H9 (cell line): ENCODE data around the gene UST. TPM values are rescaled to one million over a fixed set of nuclear protein-coding genes. Genes with fewer than 3 reads are reported as not detected.

Experiments used
- DNase-seq: peaks from one replicate; pipeline ENCODE4 v3.0.0-alpha.2; 2017
- H2AFZ ChIP-seq: one replicate; pipeline ENCODE4 v1.6.1; 2013; ENCODE audit warnings: mild to moderate bottlenecking, low read length, control low read depth, moderate library complexity
- H2AK5ac ChIP-seq: 2 replicates; pipeline ENCODE4 v1.6.1; 2013; ENCODE audit warnings: low read length, control low read depth, mixed read lengths; ENCODE audit not compliant: insufficient read length
- H2BK120ac ChIP-seq: one replicate; pipeline ENCODE4 v1.6.1; 2013; ENCODE audit warnings: low read depth, mild to moderate bottlenecking, low read length, control low read depth, inconsistent platforms; ENCODE audit not compliant: poor library complexity, severe bottlenecking
- H2BK12ac ChIP-seq: 2 replicates; pipeline ENCODE4 v1.6.1; 2013; ENCODE audit warnings: low read length, control low read depth, mixed read lengths, low read depth; ENCODE audit not compliant: insufficient read length
- H2BK15ac ChIP-seq: 2 replicates; pipeline ENCODE4 v1.6.1; 2013; ENCODE audit warnings: low read depth, low read length, control low read depth
- H2BK20ac ChIP-seq: one replicate; pipeline ENCODE4 v1.6.1; 2013; ENCODE audit warnings: low read depth, mild to moderate bottlenecking, low read length, control low read depth, inconsistent platforms; ENCODE audit not compliant: poor library complexity, severe bottlenecking
- H2BK5ac ChIP-seq: 2 replicates; pipeline ENCODE4 v1.6.1; 2013; ENCODE audit warnings: low read length, control low read depth, mixed read lengths; ENCODE audit not compliant: insufficient read length
- H3K14ac ChIP-seq: 2 replicates; pipeline ENCODE4 v1.6.1; 2013; ENCODE audit warnings: low read length, control low read depth; ENCODE audit not compliant: insufficient read depth
- H3K18ac ChIP-seq: 2 replicates; pipeline ENCODE4 v1.6.1; 2013; ENCODE audit warnings: low read depth, mild to moderate bottlenecking, mixed read lengths, low read length, control low read depth; ENCODE audit not compliant: insufficient read length
- H3K23ac ChIP-seq: 2 replicates; pipeline ENCODE4 v1.6.1; 2013; ENCODE audit warnings: low read length, control low read depth, mixed read lengths, low read depth; ENCODE audit not compliant: insufficient read length
- H3K23me2 ChIP-seq: 2 replicates; pipeline ENCODE4 v1.6.1; 2013; ENCODE audit warnings: low read depth, mild to moderate bottlenecking, mixed read lengths, low read length, control low read depth; ENCODE audit not compliant: insufficient read length, poor library complexity, severe bottlenecking
- H3K27ac ChIP-seq: 2 replicates; pipeline ENCODE4 v1.5.1; 2013; ENCODE audit warnings: low read length, control low read depth, mixed read lengths, low read depth; ENCODE audit not compliant: insufficient read length
- H3K27me3 ChIP-seq: 2 replicates; pipeline ENCODE4 v1.6.1; 2013; ENCODE audit warnings: low read length, control low read depth, inconsistent platforms; ENCODE audit not compliant: insufficient read depth
- H3K4ac ChIP-seq: 2 replicates; pipeline ENCODE4 v1.6.1; 2013; ENCODE audit warnings: low read depth, mild to moderate bottlenecking, control low read depth, inconsistent platforms, low read length, moderate library complexity
- H3K4me1 ChIP-seq: 2 replicates; pipeline ENCODE4 v1.6.1; 2013; ENCODE audit warnings: low read length, control low read depth, inconsistent platforms; ENCODE audit not compliant: insufficient read depth
- H3K4me2 ChIP-seq: 2 replicates; pipeline ENCODE4 v1.6.1; 2013; ENCODE audit warnings: low read length, control low read depth, mixed read lengths; ENCODE audit not compliant: insufficient read length, insufficient read depth
- H3K56ac ChIP-seq: 2 replicates; pipeline ENCODE4 v1.6.1; 2013; ENCODE audit warnings: low read depth, mild to moderate bottlenecking, mixed read lengths, low read length, control low read depth; ENCODE audit not compliant: insufficient read length
- H3K79me1 ChIP-seq: 2 replicates; pipeline ENCODE4 v1.6.1; 2013; ENCODE audit warnings: low read depth, mild to moderate bottlenecking, moderate library complexity, low read length, control low read depth, inconsistent platforms; ENCODE audit not compliant: insufficient read depth, poor library complexity, severe bottlenecking
- H3K79me2 ChIP-seq: 2 replicates; pipeline ENCODE4 v1.6.1; 2013; ENCODE audit warnings: low read length, control low read depth, inconsistent platforms; ENCODE audit not compliant: insufficient read depth
- H3K9ac ChIP-seq: 2 replicates; pipeline ENCODE4 v1.6.1; 2013; ENCODE audit warnings: low read length, control low read depth, mixed read lengths; ENCODE audit not compliant: insufficient read length; ENCODE audit errors: extremely low read depth
- H3K9me3 ChIP-seq: one replicate; pipeline ENCODE4 v1.6.1; 2013; ENCODE audit warnings: low read depth, low read length, inconsistent platforms; ENCODE audit not compliant: control insufficient read depth
- H3T11ph ChIP-seq: one replicate; pipeline ENCODE4 v1.6.1; 2013; ENCODE audit warnings: mild to moderate bottlenecking, low read length, control low read depth, inconsistent platforms
- H4K20me1 ChIP-seq: one replicate; pipeline ENCODE4 v1.6.1; 2013; ENCODE audit not compliant: control insufficient read depth, insufficient read length, insufficient read depth
- H4K5ac ChIP-seq: 2 replicates; pipeline ENCODE4 v1.6.1; 2013; ENCODE audit warnings: low read depth, mild to moderate bottlenecking, mixed read lengths, low read length, control low read depth; ENCODE audit not compliant: insufficient read length
- H4K8ac ChIP-seq: replicated peaks from 2 replicates; pipeline ENCODE4 v1.6.1; 2013; ENCODE audit warnings: low read length, control low read depth, mixed read lengths, low read depth; ENCODE audit not compliant: insufficient read length
- H4K91ac ChIP-seq: 2 replicates; pipeline ENCODE4 v1.6.1; 2013; ENCODE audit warnings: low read depth, mild to moderate bottlenecking, moderate library complexity, mixed read lengths, low read length, control low read depth; ENCODE audit not compliant: insufficient read length
- H3K27ac Mint-ChIP-seq, 3 experiments: 2 replicates in 2 of 3; 3 replicates in 1 of 3; pipeline ENCODE4 v1.8.0; 2020 to 2021; ENCODE audit warnings: mixed read lengths in 3 of 3, mild to moderate bottlenecking in 1 of 3, moderate library complexity in 1 of 3
- H3K27me3 Mint-ChIP-seq: 2 replicates; pipeline ENCODE4 v1.8.0; 2021; ENCODE audit warnings: low read depth, mild to moderate bottlenecking, moderate library complexity, mixed read lengths
- H3K36me3 Mint-ChIP-seq, 3 experiments: 2 replicates in 2 of 3; 3 replicates in 1 of 3; pipeline ENCODE4 v1.8.0; 2020 to 2021; ENCODE audit warnings: low read depth in 3 of 3, mixed read lengths in 3 of 3; ENCODE audit not compliant: insufficient read depth in 1 of 3
- H3K4me1 Mint-ChIP-seq, 2 experiments: 2 replicates each; pipeline ENCODE4 v1.8.0; 2020; ENCODE audit warnings: mixed read lengths in 2 of 2
- H3K4me3 Mint-ChIP-seq, 2 experiments: 2 replicates in 1 of 2; 3 replicates in 1 of 2; pipeline ENCODE4 v1.8.0; 2020 to 2021; ENCODE audit warnings: mild to moderate bottlenecking in 2 of 2, mixed read lengths in 2 of 2, moderate library complexity in 1 of 2
- H3K9me3 Mint-ChIP-seq, 2 experiments: 2 replicates in 1 of 2; 3 replicates in 1 of 2; pipeline ENCODE4 v1.8.0; 2020; ENCODE audit warnings: mild to moderate bottlenecking in 2 of 2, mixed read lengths in 2 of 2, moderate library complexity in 1 of 2
- CTCF ChIP-seq: fragments of 200-600 bp; sonication (generic); conservative IDR thresholded peaks from 3 replicates; pipeline ENCODE4 v1.8.0; 2021; ENCODE audit warnings: antibody characterized with exemption, mild to moderate bottlenecking
- WGBS: extraction: QIAGEN DNeasy Blood & Tissue Kit; methylation state at CpG from one replicate; pipeline ENCODE4 v1.1.7; 2013; ENCODE audit warnings: missing lambda C conversion rate, low lambda C conversion rate, mixed read lengths; ENCODE audit not compliant: insufficient read length; ENCODE audit errors: extremely low coverage; 5-methylcytosine and 5-hydroxymethylcytosine counted together
- total RNA-seq: library from RNA; stranded (reverse); gene quantifications from 2 replicates; pipeline ENCODE4 v1.2.1, GENCODE V29; 2021

The UST gene
- total RNA-seq, 1 experiment from 2014 or later, result 14.4 TPM

- H2BK12ac ChIP-seq, result no peak overlapping the region
- no peak overlapping the region for H4K8ac ChIP-seq
- H3K4me1 ChIP-seq, result no peaks in the 10 kb centered on the region
- no peak overlapping the region for H3K9ac ChIP-seq
- H3K9me3 ChIP-seq, result no peaks in the 10 kb centered on the region
- Mint-ChIP-seq H3K27me3 (no peaks in the 10 kb centered on the region; the same call in 1 of the 2 replicates), H3K36me3 (peaks cover 0 to 6% (median 3%) of the 10 kb centered on the region in 3 experiments; a peak in 5 of 7 replicates), H3K9me3 (no peaks in the 10 kb centered on the region), H3K4me3 (no peak overlapping the region), H3K4me1 (peaks cover 5 to 8% of the 10 kb centered on the region in 2 experiments), H3K27ac (no peak overlapping the region; a peak in 1 of 7 replicates)
- no peak overlapping the region for H3K23ac ChIP-seq
- no peak overlapping the region for H3K4ac ChIP-seq
- no CpG with 5 or more reads among the region's 2 CpGs for WGBS
- no peaks in the 10 kb centered on the region for H3K23me2 ChIP-seq
- H3K79me2 ChIP-seq, result no peaks in the 10 kb centered on the region
- no peak overlapping the region for H3K27ac ChIP-seq
- no peaks in the 10 kb centered on the region for H3K79me1 ChIP-seq
- H4K91ac ChIP-seq, result no peak overlapping the region
- no peak overlapping the region for H2BK20ac ChIP-seq
- H3K18ac ChIP-seq, result no peak overlapping the region
- no peak overlapping the region for H2BK120ac ChIP-seq
- no peaks in the 10 kb centered on the region for H4K20me1 ChIP-seq
- H2BK15ac ChIP-seq, result no peak overlapping the region
- no peak for TF ChIP-seq CTCF
- H3T11ph ChIP-seq, result no peak overlapping the region
- no peak overlapping the region for H2AFZ ChIP-seq
- no peak overlapping the region for H3K14ac ChIP-seq
- no peak overlapping the region for H2BK5ac ChIP-seq
- no peak overlapping the region for H2AK5ac ChIP-seq
- H4K5ac ChIP-seq, result no peak overlapping the region
- H3K27me3 ChIP-seq, result no peaks in the 10 kb centered on the region
- DNase-seq, result no peak
- no peak overlapping the region for H3K56ac ChIP-seq
- no peak overlapping the region for H3K4me2 ChIP-seq
Measured at GRCh38 chr6:149079456-149079855, 332.6 kb downstream of the UST start.
